Activated naive CD4-positive, alpha-beta T cell treated with anti-CD3 and anti-CD28 coated beads, Interleukin-2, amount 10 ng/mL, durations not matched to agents 7 days and 5 days (primary cell): ENCODE measurements around the gene SPRED1.
"Not testable (repeated sequence)": the region's sequence is repeated elsewhere in the genome, so short reads cannot be mapped to it uniquely, and the experiment has no call there.

Source experiments
- CTCF ChIA-PET: fragments of 350-600 bp; sonication (Branson Sonifier 250); formaldehyde crosslinking; loops from one replicate; lab custom pipeline; 2021; ENCODE audit warnings: antibody characterized with exemption; lab: Charles Lee
- DNase-seq: peaks from one replicate; pipeline ENCODE4 v3.0.0-alpha.2; 2020
- H3K27ac Mint-ChIP-seq: one replicate; pipeline ENCODE4 v1.8.0; 2021; ENCODE audit warnings: mild to moderate bottlenecking, moderate library complexity, mixed read lengths
- H3K27me3 Mint-ChIP-seq: one replicate; pipeline ENCODE4 v1.8.0; 2021; ENCODE audit warnings: mild to moderate bottlenecking, mixed read lengths
- H3K36me3 Mint-ChIP-seq: one replicate; pipeline ENCODE4 v1.8.0; 2021; ENCODE audit warnings: mixed read lengths
- H3K4me1 Mint-ChIP-seq: one replicate; pipeline ENCODE4 v1.8.0; 2021; ENCODE audit warnings: mixed read lengths
- H3K4me3 Mint-ChIP-seq: one replicate; pipeline ENCODE4 v1.8.0; 2021; ENCODE audit warnings: mild to moderate bottlenecking, moderate library complexity, mixed read lengths
- H3K9me3 Mint-ChIP-seq: one replicate; pipeline ENCODE4 v1.8.0; 2021; ENCODE audit warnings: mixed read lengths

SPRED1 gene

DNA sequence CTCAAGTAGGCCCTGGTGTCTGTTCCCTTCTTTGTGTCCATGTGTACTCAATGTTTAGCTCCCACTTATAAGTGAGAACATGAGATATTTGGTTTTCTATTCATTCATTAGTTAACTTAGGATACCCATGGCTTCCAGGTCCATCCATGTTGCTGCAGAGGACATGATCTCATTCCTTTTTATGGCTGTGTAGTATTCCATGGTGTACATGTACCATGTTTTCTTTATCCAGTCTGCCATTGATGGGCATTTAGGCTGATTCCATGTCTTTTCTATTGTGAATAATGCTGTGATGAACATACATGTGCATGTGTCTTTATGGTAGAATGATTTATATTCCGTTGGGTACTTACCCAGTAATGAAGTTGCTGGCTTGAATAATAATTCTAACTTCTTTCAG, 24.6 kb downstream of the SPRED1 start:
- H3K4me3 Mint-ChIP-seq, H3K9me3 Mint-ChIP-seq, DNase-seq, H3K4me1 Mint-ChIP-seq, H3K27me3 Mint-ChIP-seq, H3K36me3 Mint-ChIP-seq, CTCF ChIA-PET, H3K27ac Mint-ChIP-seq: not testable (repeated sequence)

DNA sequence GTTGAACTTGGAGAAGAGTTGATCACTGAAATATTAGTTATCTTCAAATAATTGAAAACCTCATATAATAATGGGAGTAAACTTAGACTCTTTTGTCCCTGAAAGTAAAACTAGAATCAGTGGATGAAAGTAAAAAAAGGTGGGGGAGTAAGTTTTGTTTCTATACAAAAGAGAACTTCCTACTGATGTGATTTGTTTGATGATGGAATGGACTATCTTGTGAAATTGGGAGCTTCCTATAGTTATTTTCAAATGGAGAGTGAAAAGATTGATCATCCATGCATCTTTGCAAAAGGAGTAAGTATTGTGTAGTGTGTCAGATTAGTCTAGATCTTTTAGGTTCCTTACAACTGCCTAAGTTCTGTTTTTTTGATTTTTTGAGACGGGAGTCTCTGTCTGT, 28.4 kb downstream of the SPRED1 start:
- DNase-seq: no peak
- Mint-ChIP-seq H3K4me3 (no peak overlapping the region), H3K4me1 (no peaks in the 10 kb centered on the region), H3K9me3 (no peaks in the 10 kb centered on the region), H3K27me3 (peaks cover 6% of the 10 kb centered on the region), H3K27ac (no peak overlapping the region), H3K36me3 (no peaks in the 10 kb centered on the region)
- CTCF ChIA-PET: no interaction called here

DNA sequence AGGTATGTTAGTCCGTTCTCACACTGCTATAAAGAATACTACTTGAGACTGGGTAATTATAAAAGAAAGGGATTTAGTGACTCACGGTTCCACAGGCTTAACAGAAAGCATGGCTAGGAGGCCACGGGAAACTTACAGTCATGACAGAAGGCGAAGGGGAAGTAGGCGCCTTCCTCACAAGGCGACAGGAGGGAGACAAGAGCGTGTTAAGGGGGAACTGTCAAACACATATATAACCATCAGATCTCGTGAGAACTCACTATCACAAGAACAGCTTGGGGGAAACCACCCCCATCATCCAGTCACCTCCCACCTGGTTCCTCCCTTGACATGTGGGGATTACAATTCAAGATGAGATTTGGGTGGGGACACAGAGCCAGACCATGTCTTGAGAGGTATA, 30.4 kb downstream of the SPRED1 start:
- Mint-ChIP-seq H3K4me3 (no peak overlapping the region), H3K36me3 (no peaks in the 10 kb centered on the region), H3K27me3 (peaks cover 6% of the 10 kb centered on the region), H3K4me1 (no peaks in the 10 kb centered on the region), H3K9me3 (no peaks in the 10 kb centered on the region), H3K27ac (no peak overlapping the region)
- no peak for DNase-seq
- CTCF ChIA-PET: no interaction called here

DNA sequence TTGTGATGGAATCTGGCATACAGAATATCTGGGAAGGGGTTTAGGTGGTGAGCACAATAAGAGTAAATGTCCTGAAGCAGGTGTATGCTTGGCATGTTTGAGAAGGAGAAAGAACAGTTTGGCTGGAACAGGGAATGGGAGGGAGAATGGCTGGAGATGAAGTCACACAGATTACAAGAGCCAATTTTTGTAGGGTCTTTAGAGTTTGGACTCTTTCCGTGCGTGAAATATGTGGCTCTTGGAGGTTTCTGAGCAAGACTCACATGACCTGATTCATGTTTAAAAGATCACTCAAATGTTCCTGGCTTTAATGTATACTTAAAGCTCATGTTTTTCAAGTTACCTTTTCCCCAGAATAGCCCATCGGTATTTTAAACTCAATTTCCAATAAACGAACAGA, 32.8 kb downstream of the SPRED1 start:
- H3K4me1 Mint-ChIP-seq: no peaks in the 10 kb centered on the region
- no peak overlapping the region for H3K27ac Mint-ChIP-seq
- H3K4me3 Mint-ChIP-seq: no peak overlapping the region
- no peaks in the 10 kb centered on the region for H3K36me3 Mint-ChIP-seq
- no peaks in the 10 kb centered on the region for H3K9me3 Mint-ChIP-seq
- H3K27me3 Mint-ChIP-seq: peaks cover 6% of the 10 kb centered on the region
- CTCF ChIA-PET: no interaction called here
- no peak for DNase-seq

- peaks cover under 1% of the 10 kb centered on the region for H3K27me3 Mint-ChIP-seq
- H3K9me3 Mint-ChIP-seq: no peaks in the 10 kb centered on the region
- no peak overlapping the region for H3K27ac Mint-ChIP-seq
- CTCF ChIA-PET: no interaction called here
- H3K36me3 Mint-ChIP-seq: no peaks in the 10 kb centered on the region
- H3K4me3 Mint-ChIP-seq: no peak overlapping the region
- no peak for DNase-seq
- no peaks in the 10 kb centered on the region for H3K4me1 Mint-ChIP-seq
Measured at GRCh38 chr15:38294126-38294525, 41.5 kb downstream of the SPRED1 start.

GRCh38 chr15:38297623-38298388, 45.2 kb downstream of the SPRED1 start:
- H3K27ac Mint-ChIP-seq: no peak overlapping the region
- H3K4me3 Mint-ChIP-seq: no peak overlapping the region
- H3K4me1 Mint-ChIP-seq: no peaks in the 10 kb centered on the region
- H3K27me3 Mint-ChIP-seq: peaks cover 4% of the 10 kb centered on the region
- DNase-seq: no peak
- no peaks in the 10 kb centered on the region for H3K36me3 Mint-ChIP-seq
- no peaks in the 10 kb centered on the region for H3K9me3 Mint-ChIP-seq
- CTCF ChIA-PET: no interaction called here

GRCh38 chr15:38299216-38299615, 46.6 kb downstream of the SPRED1 start:
- CTCF ChIA-PET: no interaction called here
- no peak overlapping the region for H3K4me3 Mint-ChIP-seq
- no peaks in the 10 kb centered on the region for H3K9me3 Mint-ChIP-seq
- no peak for DNase-seq
- no peak overlapping the region for H3K27ac Mint-ChIP-seq
- no peaks in the 10 kb centered on the region for H3K36me3 Mint-ChIP-seq
- peaks cover 4% of the 10 kb centered on the region for H3K27me3 Mint-ChIP-seq
- no peaks in the 10 kb centered on the region for H3K4me1 Mint-ChIP-seq

DNA sequence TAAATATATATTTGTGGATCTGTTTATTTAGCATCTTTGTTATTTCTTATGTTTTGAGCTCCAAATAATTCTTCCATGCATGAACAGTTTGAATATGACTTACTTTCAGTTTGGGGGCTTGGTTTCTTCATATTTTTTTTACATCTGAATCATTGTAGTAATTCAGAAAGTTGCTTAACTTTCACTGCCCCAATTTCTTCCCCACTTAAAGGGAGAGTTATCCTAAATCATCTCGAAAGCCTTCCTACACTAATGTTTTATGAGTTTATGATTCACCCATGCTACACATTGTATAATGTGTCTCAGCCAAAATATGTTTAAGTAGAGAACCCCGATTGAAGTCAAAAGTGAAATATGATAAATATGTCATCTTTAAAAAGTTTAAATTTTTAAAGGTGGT, 47.8 kb downstream of the SPRED1 start:
- Mint-ChIP-seq H3K27me3 (peaks cover 4% of the 10 kb centered on the region), H3K9me3 (no peaks in the 10 kb centered on the region), H3K36me3 (no peaks in the 10 kb centered on the region), H3K4me3 (no peak overlapping the region), H3K27ac (no peak overlapping the region), H3K4me1 (no peaks in the 10 kb centered on the region)
- DNase-seq: no peak
- CTCF ChIA-PET: no interaction called here

DNA sequence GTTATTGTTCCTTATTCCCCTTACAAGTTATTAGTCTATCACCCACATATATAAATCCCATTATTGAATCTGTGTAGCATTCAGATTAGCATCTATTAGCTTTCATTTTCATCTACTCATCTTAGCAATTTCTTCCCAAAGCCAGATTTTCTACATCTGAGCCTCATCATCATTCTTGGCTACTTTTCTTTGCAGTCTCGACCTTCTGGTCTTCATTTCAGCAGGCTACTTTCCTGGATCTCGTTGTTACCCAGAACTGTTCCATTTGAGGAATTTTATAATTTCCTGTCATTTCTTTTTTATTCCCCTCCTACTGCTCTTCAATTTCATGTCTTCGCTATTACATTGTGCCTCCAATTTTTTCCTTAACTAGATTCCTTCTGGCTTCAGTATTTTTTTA, 51.8 kb downstream of the SPRED1 start:
- CTCF ChIA-PET: no interaction called here
- Mint-ChIP-seq H3K36me3 (no peaks in the 10 kb centered on the region), H3K27ac (no peak overlapping the region), H3K4me3 (no peak overlapping the region), H3K4me1 (peaks cover 8% of the 10 kb centered on the region), H3K9me3 (no peaks in the 10 kb centered on the region), H3K27me3 (no peaks in the 10 kb centered on the region)
- DNase-seq: no peak

- CTCF ChIA-PET: no interaction called here
- H3K4me3 Mint-ChIP-seq: no peak overlapping the region
- peaks cover 8% of the 10 kb centered on the region for H3K4me1 Mint-ChIP-seq
Measured at GRCh38 chr15:38307251-38307650, 54.6 kb downstream of the SPRED1 start.

GRCh38 chr15:38307861-38308641, 55.4 kb downstream of the SPRED1 start:
- Mint-ChIP-seq H3K9me3 (no peaks in the 10 kb centered on the region), H3K27me3 (peaks cover 8% of the 10 kb centered on the region), H3K27ac (no peak overlapping the region), H3K4me1 (peaks cover 8% of the 10 kb centered on the region), H3K36me3 (no peaks in the 10 kb centered on the region), H3K4me3 (no peak overlapping the region)
- CTCF ChIA-PET: no interaction called here
- no peak for DNase-seq

More at GRCh38 chr15:38307251-38307650, 54.6 kb downstream of the SPRED1 start:
- Mint-ChIP-seq H3K9me3 (no peaks in the 10 kb centered on the region), H3K27ac (no peak overlapping the region), H3K36me3 (no peaks in the 10 kb centered on the region), H3K27me3 (peaks cover under 1% of the 10 kb centered on the region)
- DNase-seq: no peak

- Mint-ChIP-seq H3K27ac (no peak overlapping the region), H3K4me1 (peaks cover 8% of the 10 kb centered on the region), H3K4me3 (no peak overlapping the region), H3K27me3 (peaks cover 8% of the 10 kb centered on the region), H3K9me3 (no peaks in the 10 kb centered on the region), H3K36me3 (no peaks in the 10 kb centered on the region)
- no peak for DNase-seq
- CTCF ChIA-PET: no interaction called here
Measured at GRCh38 chr15:38308797-38309196, 56.2 kb downstream of the SPRED1 start.

DNA sequence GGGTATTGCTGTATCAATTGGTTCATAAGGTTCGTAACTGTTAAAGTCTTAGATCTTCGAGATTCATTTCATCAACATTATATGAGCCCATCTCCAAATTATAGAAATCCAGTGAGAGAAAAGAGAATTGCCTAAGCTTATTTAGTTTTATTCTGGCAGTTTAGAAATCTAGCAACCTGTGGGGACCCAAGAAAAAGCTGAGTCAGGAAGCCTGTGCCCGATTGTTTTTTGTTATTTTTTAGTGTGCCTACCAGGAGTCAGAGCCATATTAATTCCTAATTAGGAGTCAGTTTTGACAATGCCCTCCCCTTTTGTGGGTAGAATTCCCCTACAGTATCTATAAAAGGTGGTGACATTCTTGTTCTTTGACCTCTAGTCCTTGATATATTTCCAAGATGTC, 59.6 kb downstream of the SPRED1 start:
- CTCF ChIA-PET: no interaction called here
- Mint-ChIP-seq H3K9me3 (no peaks in the 10 kb centered on the region), H3K4me1 (peaks cover 8% of the 10 kb centered on the region), H3K27me3 (peaks cover 8% of the 10 kb centered on the region), H3K4me3 (no peak overlapping the region), H3K36me3 (no peaks in the 10 kb centered on the region), H3K27ac (no peak overlapping the region)
- no peak for DNase-seq

- Mint-ChIP-seq H3K4me1 (no peaks in the 10 kb centered on the region), H3K9me3 (no peaks in the 10 kb centered on the region)
- CTCF ChIA-PET: no interaction called here
Measured at GRCh38 chr15:38316311-38316710, 63.7 kb downstream of the SPRED1 start.

GRCh38 chr15:38320181-38320580, 67.5 kb downstream of the SPRED1 start:
- Mint-ChIP-seq H3K27me3 (no peaks in the 10 kb centered on the region), H3K36me3 (no peaks in the 10 kb centered on the region), H3K4me3 (no peak overlapping the region), H3K4me1 (no peaks in the 10 kb centered on the region), H3K27ac (no peak overlapping the region), H3K9me3 (no peaks in the 10 kb centered on the region)
- CTCF ChIA-PET: no interaction called here
- DNase-seq: no peak

More at GRCh38 chr15:38316311-38316710, 63.7 kb downstream of the SPRED1 start:
- H3K4me3 Mint-ChIP-seq: no peak overlapping the region
- no peaks in the 10 kb centered on the region for H3K36me3 Mint-ChIP-seq
- DNase-seq: no peak
- no peak overlapping the region for H3K27ac Mint-ChIP-seq
- H3K27me3 Mint-ChIP-seq: peaks cover 8% of the 10 kb centered on the region
